ENCODE data around the gene OARD1.

Gene OARD1

GRCh38 chr6:41045664-41046063 is 26.5 kb downstream of the OARD1 start:
- no peak for TF ChIP-seq CTCF (IDR thresholded peaks at IDR 0.05; ENCODE audit: low read depth, low read length)
- no peak overlapping the region for H3K4me3 ChIP-seq (replicated peaks in 1 of 2; ENCODE audit: low read depth in 2 of 2, low read length in 2 of 2)
- DNase-seq (ENCODE audit: low read depth in 2 of 2), result no peak

GRCh38 chr6:41043151-41043550 is 29.0 kb downstream of the OARD1 start:
- H3K4me3 ChIP-seq (replicated peaks in 1 of 2; ENCODE audit: low read depth in 2 of 2, low read length in 2 of 2), result no peak overlapping the region
- TF ChIP-seq CTCF (IDR thresholded peaks at IDR 0.05; ENCODE audit: low read depth, low read length), result no peak
- DNase-seq (ENCODE audit: low read depth in 2 of 2), result no peak

- no peak for TF ChIP-seq CTCF (IDR thresholded peaks at IDR 0.05; ENCODE audit: low read depth, low read length)
- no peak for DNase-seq (ENCODE audit: low read depth in 2 of 2)
- no peak within 1 kb of the TSS for H3K4me3 ChIP-seq (replicated peaks in 1 of 2; ENCODE audit: low read depth in 2 of 2, low read length in 2 of 2)
Observed at GRCh38 chr6:41042226-41043055, 29.7 kb downstream of the OARD1 start, which contains the start of gene TSPO2. TSPO2 (plus strand) TSS chr6:41042467; CDS start chr6:41042986, 519 bp downstream.

- no peak for DNase-seq (ENCODE audit: low read depth in 2 of 2)
- TF ChIP-seq CTCF (IDR thresholded peaks at IDR 0.05; ENCODE audit: low read depth, low read length), result no peak
Observed at GRCh38 chr6:41040940-41041536, 31.1 kb downstream of the OARD1 start.

GRCh38 chr6:41040101-41040939 is 31.8 kb downstream of the OARD1 start:
- TF ChIP-seq CTCF (IDR thresholded peaks at IDR 0.05; ENCODE audit: low read depth, low read length), result no peak
- DNase-seq (ENCODE audit: low read depth in 2 of 2), result peak; percentile 16 to 20
- H3K4me3 ChIP-seq (replicated peaks in 1 of 2; ENCODE audit: low read depth in 2 of 2, low read length in 2 of 2), result no peak overlapping the region

More at GRCh38 chr6:41040940-41041536, 31.1 kb downstream of the OARD1 start:
- H3K4me3 ChIP-seq (replicated peaks in 1 of 2; ENCODE audit: low read depth in 2 of 2, low read length in 2 of 2), result no peak overlapping the region

GRCh38 chr6:41039060-41039998 is 32.8 kb downstream of the OARD1 start, which contains the start of gene UNC5CL:
UNC5CL (minus strand) TSS chr6:41039221; CDS start chr6:41035074, 4,147 bp downstream.
- DNase-seq (ENCODE audit: low read depth in 2 of 2), result peak; percentile 15 to 39
- no peak within 1 kb of the TSS for H3K4me3 ChIP-seq (replicated peaks in 1 of 2; ENCODE audit: low read depth in 2 of 2, low read length in 2 of 2)

More at GRCh38 chr6:41039060-41039998, 32.8 kb downstream of the OARD1 start, which contains the start of gene UNC5CL:
- TF ChIP-seq CTCF (IDR thresholded peaks at IDR 0.05; ENCODE audit: low read depth, low read length), result peak; percentile 69

Data from cardiac fibroblast (primary cell).